ENCODE results near the gene ARMH3. TPM values are rescaled to one million over a fixed set of nuclear protein-coding genes. Genes with fewer than 3 reads are reported as not detected.

The ARMH3 gene
- total and polyA plus RNA-seq, 10 of the 15 experiments (the other 5 are each of a cell fraction or from before 2014, with no cell fraction given) = 13.0 to 33.0 (median 16.4) TPM

GRCh38 chr10:102033787-102034186 is 22.2 kb downstream of the ARMH3 start:
- CTCF ChIA-PET = interaction anchor here (1.0 to 1.8 kb wide), 3 partner anchors 24 to 193 kb away, joined by 3 to 6 read pairs (median 6); no protein-coding TSS in a partner anchor

More at GRCh38 chr10:102033787-102034186, 22.2 kb downstream of the ARMH3 start:
- H3K4me2 ChIP-seq (ENCODE audit: control insufficient read depth, insufficient read depth) = no peak overlapping the region
- FAIRE-seq (peak; percentile 54), ATAC-seq (no peak), DNase-seq (ENCODE audit: low read depth, low spot score) (no peak)
- in situ Hi-C loops (cut with MboI) = no loop called here
- SMC1A ChIA-PET (ENCODE audit: uncharacterized antibody, unreplicated experiment) = interaction anchor here (1.2 to 1.3 kb wide), 4 partner anchors 14 to 145 kb away, joined by 3 read pairs; no protein-coding TSS in a partner anchor
- no TSS peak for BruUV-seq (replicated peaks)
- no peaks in the 10 kb centered on the region for H3K9me3 ChIP-seq (replicated peaks; ENCODE audit: control insufficient read depth, insufficient read depth, low read length)
- H3K27ac ChIP-seq (ENCODE audit: control insufficient read depth, insufficient read depth) = no peak overlapping the region
- TF ChIP-seq RCOR1 (conservative IDR thresholded peaks at IDR 0.05; ENCODE audit: low read depth, low read length) (no peak), NRF1 (conservative IDR thresholded peaks at IDR 0.05; ENCODE audit: low read depth, low read length) (no peak), SIX5 (IDR thresholded peaks at IDR 0.05; ENCODE audit: low read depth, low read length, severe bottlenecking) (no peak), BACH1 (IDR thresholded peaks at IDR 0.05; ENCODE audit: borderline replicate concordance) (no peak), MAX (IDR thresholded peaks at IDR 0.05; ENCODE audit: low read depth, low read length) (no peak), BCLAF1 (IDR thresholded peaks at IDR 0.05) (no peak), NBN (IDR thresholded peaks at IDR 0.05) (no peak), IKZF1 (conservative IDR thresholded peaks at IDR 0.05) (no peak)
- TF ChIP-seq, protein P1, sequence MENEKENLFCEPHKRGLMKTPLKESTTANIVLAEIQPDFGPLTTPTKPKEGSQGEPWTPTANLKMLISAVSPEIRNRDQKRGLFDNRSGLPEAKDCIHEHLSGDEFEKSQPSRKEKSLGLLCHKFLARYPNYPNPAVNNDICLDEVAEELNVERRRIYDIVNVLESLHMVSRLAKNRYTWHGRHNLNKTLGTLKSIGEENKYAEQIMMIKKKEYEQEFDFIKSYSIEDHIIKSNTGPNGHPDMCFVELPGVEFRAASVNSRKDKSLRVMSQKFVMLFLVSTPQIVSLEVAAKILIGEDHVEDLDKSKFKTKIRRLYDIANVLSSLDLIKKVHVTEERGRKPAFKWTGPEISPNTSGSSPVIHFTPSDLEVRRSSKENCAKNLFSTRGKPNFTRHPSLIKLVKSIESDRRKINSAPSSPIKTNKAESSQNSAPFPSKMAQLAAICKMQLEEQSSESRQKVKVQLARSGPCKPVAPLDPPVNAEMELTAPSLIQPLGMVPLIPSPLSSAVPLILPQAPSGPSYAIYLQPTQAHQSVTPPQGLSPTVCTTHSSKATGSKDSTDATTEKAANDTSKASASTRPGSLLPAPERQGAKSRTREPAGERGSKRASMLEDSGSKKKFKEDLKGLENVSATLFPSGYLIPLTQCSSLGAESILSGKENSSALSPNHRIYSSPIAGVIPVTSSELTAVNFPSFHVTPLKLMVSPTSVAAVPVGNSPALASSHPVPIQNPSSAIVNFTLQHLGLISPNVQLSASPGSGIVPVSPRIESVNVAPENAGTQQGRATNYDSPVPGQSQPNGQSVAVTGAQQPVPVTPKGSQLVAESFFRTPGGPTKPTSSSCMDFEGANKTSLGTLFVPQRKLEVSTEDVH (IDR thresholded peaks at IDR 0.05; ENCODE audit: low read depth, partially characterized antibody) = no peak
- TF ChIP-seq, protein P2, sequence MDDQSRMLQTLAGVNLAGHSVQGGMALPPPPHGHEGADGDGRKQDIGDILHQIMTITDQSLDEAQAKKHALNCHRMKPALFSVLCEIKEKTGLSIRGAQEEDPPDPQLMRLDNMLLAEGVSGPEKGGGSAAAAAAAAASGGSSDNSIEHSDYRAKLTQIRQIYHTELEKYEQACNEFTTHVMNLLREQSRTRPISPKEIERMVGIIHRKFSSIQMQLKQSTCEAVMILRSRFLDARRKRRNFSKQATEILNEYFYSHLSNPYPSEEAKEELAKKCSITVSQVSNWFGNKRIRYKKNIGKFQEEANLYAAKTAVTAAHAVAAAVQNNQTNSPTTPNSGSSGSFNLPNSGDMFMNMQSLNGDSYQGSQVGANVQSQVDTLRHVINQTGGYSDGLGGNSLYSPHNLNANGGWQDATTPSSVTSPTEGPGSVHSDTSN (IDR thresholded peaks at IDR 0.05; ENCODE audit: insufficient replicate concordance, low read depth, low read length) = no peak
- no peak overlapping the region for H2AFZ ChIP-seq (ENCODE audit: control insufficient read depth, low read depth, low read length)
- intact Hi-C loops (cut with micrococcal nuclease; ENCODE audit: unreplicated experiment) = no loop called here
- no peak overlapping the region for H3K4me3 ChIP-seq
- no peaks in the 10 kb centered on the region for H3K4me1 ChIP-seq (ENCODE audit: control insufficient read depth, insufficient read depth, low read length)
- POLR2A ChIA-PET = no interaction called here
- RAD21 ChIA-PET (ENCODE audit: unreplicated experiment) = interaction anchor here (0.8 kb wide), 1 partner anchor 22 kb away, joined by 3 read pairs; the partner anchor contains the start of gene ARMH3
- WGBS (ENCODE audit: insufficient coverage, insufficient replicate concordance, low lambda C conversion rate, missing lambda C conversion rate) = 93% methylated on average over 2 of the region's 2 CpGs
- no peaks in the 10 kb centered on the region for H3K27me3 ChIP-seq (replicated peaks in 1 of 2; ENCODE audit: control insufficient read depth in 2 of 2, insufficient read depth in 2 of 2, low read length in 1 of 2)
- H3K9ac ChIP-seq (ENCODE audit: control insufficient read depth, insufficient read depth, low read length) = no peak overlapping the region
- no peaks in the 10 kb centered on the region for H4K20me1 ChIP-seq (ENCODE audit: control insufficient read depth, insufficient read depth)
- peaks cover 1 to 8% of the 10 kb centered on the region in 2 experiments for H3K36me3 ChIP-seq (ENCODE audit: control insufficient read depth in 2 of 2, insufficient read depth in 2 of 2, low read length in 1 of 2)
- no peaks in the 10 kb centered on the region for H3K79me2 ChIP-seq (ENCODE audit: control insufficient read depth, insufficient read depth, low read length)
